GM12865 (cell line): ENCODE results near the gene AIFM3.

Source experiments
- DNase-seq: peaks from one replicate; pipeline ENCODE4 v3.0.0; 2010; ENCODE audit warnings: low read depth
- H3K4me3 ChIP-seq: 2 replicates; pipeline ENCODE4 v1.5.1; 2011; ENCODE audit warnings: mild to moderate bottlenecking, low read depth, low read length, control low read depth
- CTCF ChIP-seq: IDR thresholded peaks from 2 replicates; pipeline ENCODE4 v1.5.1; 2011; ENCODE audit warnings: low read length, control low read depth, low read depth, inconsistent platforms; ENCODE audit not compliant: insufficient read depth; ENCODE audit errors: missing control alignments

The AIFM3 gene

GRCh38 chr22:20997536-20998257 is 30.6 kb downstream of the AIFM3 start:
- no peak overlapping the region for H3K4me3 ChIP-seq
- TF ChIP-seq CTCF: no peak
- no peak for DNase-seq

GRCh38 chr22:20998411-20999336 is 31.6 kb downstream of the AIFM3 start:
- no peak overlapping the region for H3K4me3 ChIP-seq
- no peak for TF ChIP-seq CTCF
- DNase-seq: no peak

GRCh38 chr22:20999350-21000206 is 32.5 kb downstream of the AIFM3 start:
- no peak for DNase-seq
- TF ChIP-seq CTCF: no peak
- no peak overlapping the region for H3K4me3 ChIP-seq

- no peak for DNase-seq
- no peak for TF ChIP-seq CTCF
- peak overlapping the region; percentile 99 for H3K4me3 ChIP-seq
Measured at GRCh38 chr22:21000207-21000986, 33.3 kb downstream of the AIFM3 start.

GRCh38 chr22:21000987-21001600 is 34.0 kb downstream of the AIFM3 start:
- TF ChIP-seq CTCF: no peak
- no peak for DNase-seq
- H3K4me3 ChIP-seq: peak overlapping the region; percentile 99
